Spleen (tissue), 11 donors: Measurements from ENCODE around the gene MXRA8. TPM values are rescaled to one million over a fixed set of nuclear protein-coding genes. Genes with fewer than 3 reads are reported as not detected.
A peak's percentile ranks its signal among the peaks of the same experiment; 100 is the strongest.

Source experiments
- DNase-seq: peaks from one replicate; pipeline ENCODE4 v3.0.0-alpha.2; 2020
- H3K27ac ChIP-seq, 8 donors: fragments of 200-600 bp; sonication (generic) in 7 of 8; 1 replicate in 4 of 8; 2 replicates in 4 of 8; pipeline versions ENCODE4 v1.5.0 to v1.8.0; 2016 to 2021; ENCODE audit warnings: inconsistent platforms in 4 of 8, mild to moderate bottlenecking in 4 of 8, moderate library complexity in 1 of 8
- H3K27me3 ChIP-seq, 7 donors: fragments of 200-600 bp; sonication (generic) in 6 of 7; replicated peaks in 1 of 7; 1 replicate in 4 of 7; 2 replicates in 3 of 7; pipeline versions ENCODE4 v1.5.0 to v1.8.0; 2016 to 2021; ENCODE audit warnings: inconsistent platforms in 3 of 7, mild to moderate bottlenecking in 1 of 7
- H3K36me3 ChIP-seq, 6 donors: fragments of 200-600 bp; sonication (generic) in 5 of 6; 1 replicate in 4 of 6; 2 replicates in 2 of 6; pipeline versions ENCODE4 v1.5.0 to v1.8.0; 2016 to 2021; ENCODE audit warnings: inconsistent platforms in 2 of 6
- H3K4me1 ChIP-seq, 6 donors: fragments of 200-600 bp; sonication (generic) in 5 of 6; 1 replicate in 3 of 6; 2 replicates in 3 of 6; pipeline versions ENCODE4 v1.5.0 to v1.8.0; 2016 to 2021; ENCODE audit warnings: inconsistent platforms in 3 of 6
- H3K4me3 ChIP-seq, 8 donors: fragments of 200-600 bp; sonication (generic) in 7 of 8; 1 replicate in 4 of 8; 2 replicates in 4 of 8; pipeline versions ENCODE4 v1.5.0 to v1.8.0; 2016 to 2021; ENCODE audit warnings: inconsistent platforms in 4 of 8, mild to moderate bottlenecking in 4 of 8, moderate library complexity in 2 of 8
- H3K9me3 ChIP-seq, 8 donors: fragments of 200-600 bp; sonication (generic) in 7 of 8; 1 replicate in 4 of 8; 2 replicates in 4 of 8; pipeline versions ENCODE4 v1.5.0 to v1.8.0; 2016 to 2021; ENCODE audit warnings: inconsistent platforms in 4 of 8
- CTCF ChIP-seq, 11 experiments: fragments of 200-600 bp in 7 of 11; fragments of 450-650 bp in 4 of 11; sonication (generic) in 4 of 11; IDR thresholded peaks in 8 of 11; conservative IDR thresholded peaks in 3 of 11; 1 replicate in 7 of 11; 2 replicates in 4 of 11; pipeline versions ENCODE4 v1.4.0 to v1.8.0; 2016 to 2021; ENCODE audit warnings: antibody characterized with exemption in 11 of 11, inconsistent platforms in 4 of 11, mild to moderate bottlenecking in 1 of 11
- POLR2A ChIP-seq, 3 donors: fragments of 450-650 bp; IDR thresholded peaks; one replicate each; pipeline ENCODE4 v1.5.1; 2017; ENCODE audit warnings: antibody characterized with exemption in 3 of 3, mild to moderate bottlenecking in 1 of 3
- POLR2AphosphoS5 ChIP-seq, 3 donors: sonication (generic); formaldehyde crosslinking; IDR thresholded peaks; one replicate each; pipeline ENCODE4 v1.5.1; 2017; ENCODE audit warnings: antibody characterized with exemption in 3 of 3
- WGBS, 5 donors: extraction: QIAGEN DNeasy Blood & Tissue Kit in 3 of 5; methylation state at CpG; one replicate each; pipeline versions ENCODE4 v1.1.5 to v1.1.7; 2013 to 2018; 5-methylcytosine and 5-hydroxymethylcytosine counted together
- intact Hi-C: fragments of 100-400 bp; cut with DNase I; formaldehyde crosslinking; loops from one replicate; pipeline ENCODE4 v1.15.0; 2023; ENCODE audit warnings: low total_unique reads
- polyA plus RNA-seq, 3 donors: library from polyadenylated mRNA; stranded (reverse); fragments of 200-250 nt; gene quantifications; one replicate each; pipeline ENCODE4 v1.2.1, GENCODE V29; 2013
- total RNA-seq, 7 donors: library from RNA; depleted of rRNA in 3 of 7; stranded (reverse); fragments of >200 nt in 3 of 7; fragmentation: NEBNext Ultra II Directional in 4 of 7; extraction: Animal tissue kit (Norgen Biotek cat#: 25700) in 4 of 7; gene quantifications; one replicate each; pipeline versions ENCODE4 v1.1.0 to v1.2.1, GENCODE V29; 2016 to 2021
- donor health status: healthy with polysubstance abuse.
- donor health status: DM: no; HTN: no; CAD: no; lungs with moderate emphysema.
- donor health status: DM: no; HTN: no; CAD: no.
- donor health status: Bipolar disorder and iron deficiency.
- donor health status: healthy.
- donor health status: DM: no; HTN: no; CAD: no.
- donor health status: DM: yes; HTN: yes; CAD: no.

MXRA8 gene
- total and polyA plus RNA-seq, 10 donors: 25.9 to 71.7 (median 47.1) TPM

- 84 to 99% (median 95%) methylated on average over 3 of the region's 3 CpGs for WGBS, 5 donors
- no peak for TF ChIP-seq POLR2A (IDR thresholded peaks at IDR 0.05)
- TF ChIP-seq CTCF (IDR thresholded peaks at IDR 0.05 in 8 of 11, conservative IDR thresholded peaks at IDR 0.05 in 3 of 11): no peak
- no peak for TF ChIP-seq POLR2AphosphoS5 (IDR thresholded peaks at IDR 0.05)
- peaks cover 4 to 17% (median 8%) of the 10 kb centered on the region in 6 donors for H3K4me1 ChIP-seq
- no peak overlapping the region for H3K27ac ChIP-seq
- DNase-seq: no peak
- intact Hi-C loops: no loop called here
- peaks cover 0 to 6% (median 0%) of the 10 kb centered on the region in 8 donors for H3K9me3 ChIP-seq
- H3K36me3 ChIP-seq: no peaks in the 10 kb centered on the region
- H3K4me3 ChIP-seq: no peak overlapping the region
- peaks cover 0 to 5% (median 0%) of the 10 kb centered on the region in 7 donors for H3K27me3 ChIP-seq
Observed at GRCh38 chr1:1366699-1367066, 8.3 kb upstream of the MXRA8 start.

GRCh38 chr1:1365875-1366698 lies 7.7 kb upstream of the MXRA8 start:
- no peaks in the 10 kb centered on the region for H3K36me3 ChIP-seq
- H3K27me3 ChIP-seq: peaks cover 0 to 11% (median 0%) of the 10 kb centered on the region in 7 donors
- no peak for DNase-seq
- no peak overlapping the region for H3K4me3 ChIP-seq
- no peak overlapping the region for H3K27ac ChIP-seq
- TF ChIP-seq CTCF (IDR thresholded peaks at IDR 0.05 in 8 of 11, conservative IDR thresholded peaks at IDR 0.05 in 3 of 11) (no peak), POLR2A (IDR thresholded peaks at IDR 0.05) (no peak), POLR2AphosphoS5 (IDR thresholded peaks at IDR 0.05) (no peak)
- peaks cover 0 to 6% (median 0%) of the 10 kb centered on the region in 8 donors for H3K9me3 ChIP-seq
- intact Hi-C loops: no loop called here
- WGBS, 5 donors: 73 to 86% (median 83%) methylated on average over 10 of the region's 10 CpGs
- H3K4me1 ChIP-seq: peaks cover 0 to 17% (median 5%) of the 10 kb centered on the region in 6 donors

GRCh38 chr1:1364266-1364665 lies 5.9 kb upstream of the MXRA8 start:
- 77 to 86% (median 83%) methylated on average over 14 of the region's 14 CpGs for WGBS, 5 donors
- Histone ChIP-seq H3K9me3 (peaks cover 0 to 6% (median 0%) of the 10 kb centered on the region in 8 donors), H3K4me3 (no peak overlapping the region), H3K36me3 (no peaks in the 10 kb centered on the region), H3K27me3 (peaks cover 0 to 29% (median 8%) of the 10 kb centered on the region in 7 donors), H3K4me1 (peaks cover 0 to 30% (median 9%) of the 10 kb centered on the region in 6 donors), H3K27ac (no peak overlapping the region)
- TF ChIP-seq POLR2AphosphoS5 (IDR thresholded peaks at IDR 0.05): no peak
- intact Hi-C loops: no loop called here
- DNase-seq: no peak

- TF ChIP-seq POLR2A (IDR thresholded peaks at IDR 0.05) (no peak), CTCF (IDR thresholded peaks at IDR 0.05 in 8 of 11, conservative IDR thresholded peaks at IDR 0.05 in 3 of 11) (peak in 1 of 11 experiments; percentile 7), POLR2AphosphoS5 (IDR thresholded peaks at IDR 0.05) (peak in 1 of 3 donors; percentile 53)
- H3K36me3 ChIP-seq: no peaks in the 10 kb centered on the region
- peak overlapping the region in 5 of 8 donors; percentile 20 to 62 (median 46) for H3K27ac ChIP-seq
Observed at GRCh38 chr1:1361982-1362423, 3.6 kb upstream of the MXRA8 start.

More at GRCh38 chr1:1361982-1362423, 3.6 kb upstream of the MXRA8 start:
- Histone ChIP-seq H3K9me3 (peaks cover 0 to 1% (median 0%) of the 10 kb centered on the region in 8 donors), H3K4me1 (peaks cover 0 to 45% (median 15%) of the 10 kb centered on the region in 6 donors), H3K4me3 (no peak overlapping the region), H3K27me3 (peaks cover 0 to 52% (median 27%) of the 10 kb centered on the region in 7 donors)
- intact Hi-C loops: no loop called here
- DNase-seq: peak; percentile 62
- WGBS, 5 donors: 20 to 31% (median 26%) methylated on average over 13 of the region's 13 CpGs
